Measurements from ENCODE around the gene PCSK6.

GRCh38 chr15:101380146-101380545 lies 109.4 kb downstream of the PCSK6 start:
- TF ChIP-seq CTCF (IDR thresholded peaks at IDR 0.05; ENCODE audit: low read depth, low read length, poor library complexity, severe bottlenecking) (no peak), EZH2phosphoT487 (IDR thresholded peaks at IDR 0.05; ENCODE audit: borderline replicate concordance, low read length) (no peak)
